MM.1S (cell line): ENCODE results near the gene VAV2.

Source experiments
- CTCF ChIP-seq: fragments of 300-600 bp; sonication (generic); IDR thresholded peaks from 2 replicates; pipeline ENCODE4 v1.5.1; 2016; ENCODE audit warnings: antibody characterized with exemption, low read length, mixed read lengths
- EZH2 ChIP-seq: fragments of 300-600 bp; sonication (generic); optimal IDR thresholded peaks from 2 replicates; pipeline ENCODE3; 2017; ENCODE audit warnings: low read depth, mild to moderate bottlenecking, antibody characterized with exemption, low read length, mixed read lengths

- TF ChIP-seq CTCF: no peak
- TF ChIP-seq EZH2: no peak
These were observed 15.0 kb upstream of the VAV2 start for GRCh38 chr9:134007150-134007549.
